ENCODE results near the gene UBA3.
A peak's percentile ranks its signal among the peaks of the same experiment; 100 is the strongest.

Gene UBA3

DNA sequence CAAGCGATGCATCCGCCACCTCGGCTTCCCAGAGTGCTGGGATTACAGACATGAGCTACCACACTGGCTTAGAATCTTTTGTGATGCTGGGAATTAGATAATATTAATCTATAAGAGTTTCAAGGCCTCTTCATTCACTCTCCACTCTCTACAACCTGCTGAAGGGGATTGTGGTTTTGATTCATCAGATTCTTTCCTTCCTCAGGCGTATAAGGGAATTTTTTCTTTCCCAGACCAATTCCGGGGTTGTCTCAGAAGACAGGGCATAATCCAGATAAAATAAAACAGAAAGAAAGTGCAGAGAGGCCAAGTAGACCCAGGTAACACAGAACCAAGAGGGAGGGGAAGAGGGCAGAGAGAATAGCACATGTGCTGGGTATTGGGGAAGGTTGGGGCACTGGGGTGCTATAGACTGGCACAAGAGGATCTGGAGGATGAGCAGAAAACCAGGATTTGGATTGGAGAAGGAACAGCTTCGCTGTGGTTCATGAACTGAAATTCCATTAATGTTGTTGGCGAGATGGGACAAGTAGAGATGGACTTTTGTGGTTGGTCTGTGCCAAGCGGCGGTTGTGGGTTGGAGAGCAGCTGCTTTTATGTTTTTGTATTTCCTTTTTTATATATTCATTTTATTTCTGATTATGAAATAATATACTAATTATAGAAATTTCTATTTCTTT lies 17.4 kb upstream of the UBA3 start:
- DNase-seq, result no peak

DNA sequence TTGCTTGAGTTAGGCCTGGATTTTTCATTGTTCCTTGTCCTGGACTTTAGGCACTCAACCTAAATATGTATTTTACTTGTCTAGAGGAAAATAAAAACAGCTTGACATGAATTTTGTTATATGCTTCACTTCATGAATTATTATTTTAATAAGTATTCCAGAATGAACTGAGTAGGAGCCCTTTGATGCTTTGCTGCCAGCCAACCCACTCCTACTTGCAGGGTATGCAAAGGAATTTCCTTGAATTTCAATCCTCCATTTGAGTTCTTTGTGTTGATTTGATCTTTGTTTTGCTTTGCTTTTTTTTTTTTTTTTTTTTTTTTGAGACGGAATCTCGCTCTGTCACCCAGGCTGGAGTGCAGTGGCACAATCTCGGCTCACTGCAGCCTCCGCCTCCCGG lies 16.1 kb upstream of the UBA3 start:
- DNase-seq, result no peak

DNA sequence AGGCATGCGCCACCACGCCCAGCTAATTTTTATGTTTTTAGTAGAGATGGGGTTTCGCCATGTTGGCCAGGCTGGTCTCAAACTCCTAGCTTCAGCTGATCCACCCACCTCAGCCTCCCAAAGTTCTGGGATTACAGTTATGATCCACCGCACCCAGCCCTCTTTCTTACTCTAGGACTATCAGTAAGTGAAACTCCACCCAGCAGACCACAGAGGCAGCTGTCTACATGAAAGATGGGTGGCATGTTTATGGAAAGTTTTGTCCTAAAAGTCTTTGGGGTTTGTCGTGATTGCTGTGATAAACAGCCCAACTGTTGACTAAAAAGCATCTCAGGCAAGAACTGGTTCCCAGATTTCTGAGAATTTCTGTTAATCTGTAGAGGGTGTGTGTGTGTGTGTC lies 15.5 kb upstream of the UBA3 start:
- DNase-seq, result no peak

DNA sequence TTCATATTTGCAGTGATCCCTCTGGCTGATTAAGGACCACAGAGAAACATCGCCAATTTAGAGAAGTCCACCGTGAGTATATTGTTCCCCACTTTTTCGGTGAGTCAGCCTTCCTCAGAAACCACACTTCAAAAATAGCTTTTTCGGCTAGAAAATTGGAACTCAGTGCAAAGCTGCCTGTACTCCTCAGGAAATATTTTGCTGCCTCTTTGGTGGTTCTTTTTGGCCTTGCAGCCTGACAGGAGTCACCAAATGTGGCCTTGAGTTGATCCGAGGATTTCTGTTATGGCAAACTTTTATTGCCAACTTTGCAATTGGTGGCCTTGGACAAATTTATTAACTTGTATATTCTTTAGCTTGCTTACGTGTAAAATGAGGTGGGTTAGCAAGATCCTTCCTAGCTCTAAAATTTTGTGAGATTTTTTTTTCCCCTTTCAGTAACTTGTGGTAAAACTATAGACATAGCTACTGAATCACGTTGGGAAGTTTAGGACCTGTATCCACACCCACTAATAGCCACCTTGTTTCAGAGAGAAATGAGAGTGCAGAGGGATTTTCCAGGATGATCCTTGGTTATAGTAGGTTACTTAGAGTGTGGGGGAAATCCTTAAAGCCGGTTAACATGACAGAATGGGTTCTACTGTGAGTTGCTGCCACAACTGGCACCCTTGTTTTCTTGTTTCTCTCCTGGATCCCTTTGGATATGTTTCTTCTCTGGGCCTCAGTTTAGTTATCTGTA lies 14.5 kb upstream of the UBA3 start:
- no peak for DNase-seq

DNA sequence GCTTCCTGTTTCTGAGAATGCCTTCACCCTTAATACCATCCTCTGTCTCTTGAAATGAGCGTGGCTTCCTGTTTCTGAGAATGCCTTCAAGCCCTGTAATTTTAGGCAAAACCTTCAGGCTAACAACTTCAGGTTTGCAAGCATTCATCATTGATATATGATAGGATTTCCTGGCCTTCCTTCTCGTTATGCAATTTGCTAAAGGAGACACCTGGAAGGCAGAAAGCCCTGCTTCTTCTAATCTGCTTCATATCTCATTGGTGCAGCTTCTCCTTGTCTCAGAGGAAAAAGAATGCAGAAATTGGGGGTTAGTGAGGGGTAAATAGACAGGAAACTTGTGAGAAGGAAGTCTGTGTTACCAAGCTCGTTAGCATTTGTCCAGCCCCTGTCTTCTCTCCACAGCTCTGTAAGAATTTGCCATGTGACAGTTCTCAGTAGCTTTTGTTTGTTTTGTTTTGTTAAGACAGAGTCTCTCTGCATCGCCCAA lies 11.9 kb upstream of the UBA3 start:
- DNase-seq, result no peak

DNA sequence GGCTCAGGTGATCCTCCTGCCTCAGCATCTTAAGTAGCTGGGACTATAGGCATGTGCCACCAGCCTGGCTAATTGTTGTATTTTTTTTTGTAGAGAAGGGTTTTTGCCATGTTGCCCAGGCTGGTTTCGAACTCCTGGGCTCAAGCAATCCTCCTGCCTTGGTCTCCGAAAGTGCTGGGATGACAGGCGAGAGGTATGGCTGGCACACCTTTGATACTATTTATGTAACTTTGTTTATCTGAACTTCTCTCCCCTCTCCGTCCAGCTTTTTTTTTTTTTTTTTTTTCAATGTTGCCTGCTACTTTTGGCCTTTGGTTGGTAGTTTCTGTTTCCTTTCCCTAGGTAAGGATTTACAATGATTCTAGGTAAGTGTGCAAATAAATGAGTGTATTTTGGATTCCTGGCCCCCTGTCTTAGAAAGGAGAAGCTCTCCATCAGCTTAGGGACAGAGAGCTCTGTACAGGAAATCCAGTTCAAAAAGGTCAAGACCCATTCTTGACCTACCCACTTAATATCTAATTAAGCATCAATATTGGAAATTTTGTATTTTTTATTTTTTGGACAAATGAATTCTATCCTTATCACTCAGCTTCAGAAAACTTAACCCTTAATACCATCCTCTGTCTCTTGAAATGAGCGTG lies 11.3 kb upstream of the UBA3 start:
- no peak for DNase-seq

DNA sequence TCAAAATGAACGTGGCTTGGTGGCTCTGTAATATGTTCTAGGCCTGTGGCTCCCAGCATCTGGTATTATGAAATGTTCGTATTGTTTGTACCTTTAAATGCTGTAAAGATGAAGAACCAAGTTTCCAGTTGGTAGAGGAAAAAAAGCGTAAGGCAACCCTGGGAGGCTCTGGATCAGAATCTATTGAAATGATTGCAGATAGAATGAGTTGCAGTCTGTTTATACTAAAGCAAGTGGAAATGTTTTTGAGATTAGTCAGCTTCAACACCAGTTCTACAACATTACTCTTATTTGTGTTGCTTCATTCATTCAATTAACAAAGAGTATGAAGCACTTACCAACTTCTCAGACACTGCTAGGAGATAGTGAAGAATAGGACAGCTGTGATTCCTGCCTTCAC lies 9.9 kb upstream of the UBA3 start:
- no peak for DNase-seq

DNA sequence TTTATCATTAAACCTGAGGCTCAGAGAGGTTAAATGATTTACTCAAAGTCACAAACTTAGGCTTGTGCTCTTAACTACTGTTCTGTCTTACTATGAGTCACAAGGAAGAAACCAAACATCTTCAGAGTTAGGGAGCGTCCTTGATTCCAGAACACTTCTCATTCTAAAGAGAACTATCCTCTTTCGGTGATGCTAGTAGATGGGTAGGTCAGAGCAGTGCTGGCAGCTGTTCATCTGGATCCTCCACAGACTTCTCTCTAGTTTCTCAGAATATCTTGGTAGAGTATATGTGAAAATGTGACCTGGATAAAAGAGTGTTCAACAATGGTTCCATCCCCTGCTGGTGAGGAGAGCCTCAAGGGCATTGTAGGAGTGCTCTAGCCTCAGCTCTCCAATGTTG lies 7.9 kb upstream of the UBA3 start:
- DNase-seq, result no peak

DNA sequence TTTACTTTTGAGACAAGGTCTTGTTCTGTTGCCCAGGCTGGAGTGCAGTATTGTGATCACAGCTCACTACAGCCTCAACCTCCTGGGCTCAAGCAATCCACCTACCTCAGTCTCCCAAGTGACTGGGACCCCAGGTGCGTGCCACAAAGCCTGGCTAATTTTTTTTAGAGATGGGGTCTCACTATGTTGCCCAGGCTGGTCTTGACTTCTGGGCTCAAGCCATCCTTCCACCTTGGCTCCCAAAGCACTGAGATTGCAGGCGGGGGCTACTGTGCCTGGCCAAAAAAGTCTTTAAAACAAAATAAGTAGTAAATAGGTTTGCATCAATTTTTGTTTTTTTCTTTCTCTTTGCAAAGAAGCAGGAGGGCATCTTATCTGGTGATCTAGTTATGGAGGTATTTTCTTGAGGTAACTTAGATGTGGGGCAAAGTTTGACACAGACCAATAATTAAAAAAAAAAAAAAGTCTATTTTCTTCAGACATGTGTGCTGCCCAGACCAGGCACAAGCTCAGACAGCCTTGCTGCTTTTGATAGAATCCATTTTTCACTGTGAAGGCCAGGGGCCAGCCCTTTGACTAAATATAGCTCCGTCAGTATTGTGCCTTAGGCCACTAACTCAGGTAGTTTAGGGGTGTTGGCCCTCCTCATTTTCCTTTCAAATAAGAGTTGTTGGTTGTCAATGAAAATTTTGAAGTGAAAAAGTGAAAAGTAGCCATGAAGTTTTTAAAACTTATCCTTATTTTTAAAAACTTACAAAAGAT lies 7.0 kb upstream of the UBA3 start:
- no peak for DNase-seq

DNA sequence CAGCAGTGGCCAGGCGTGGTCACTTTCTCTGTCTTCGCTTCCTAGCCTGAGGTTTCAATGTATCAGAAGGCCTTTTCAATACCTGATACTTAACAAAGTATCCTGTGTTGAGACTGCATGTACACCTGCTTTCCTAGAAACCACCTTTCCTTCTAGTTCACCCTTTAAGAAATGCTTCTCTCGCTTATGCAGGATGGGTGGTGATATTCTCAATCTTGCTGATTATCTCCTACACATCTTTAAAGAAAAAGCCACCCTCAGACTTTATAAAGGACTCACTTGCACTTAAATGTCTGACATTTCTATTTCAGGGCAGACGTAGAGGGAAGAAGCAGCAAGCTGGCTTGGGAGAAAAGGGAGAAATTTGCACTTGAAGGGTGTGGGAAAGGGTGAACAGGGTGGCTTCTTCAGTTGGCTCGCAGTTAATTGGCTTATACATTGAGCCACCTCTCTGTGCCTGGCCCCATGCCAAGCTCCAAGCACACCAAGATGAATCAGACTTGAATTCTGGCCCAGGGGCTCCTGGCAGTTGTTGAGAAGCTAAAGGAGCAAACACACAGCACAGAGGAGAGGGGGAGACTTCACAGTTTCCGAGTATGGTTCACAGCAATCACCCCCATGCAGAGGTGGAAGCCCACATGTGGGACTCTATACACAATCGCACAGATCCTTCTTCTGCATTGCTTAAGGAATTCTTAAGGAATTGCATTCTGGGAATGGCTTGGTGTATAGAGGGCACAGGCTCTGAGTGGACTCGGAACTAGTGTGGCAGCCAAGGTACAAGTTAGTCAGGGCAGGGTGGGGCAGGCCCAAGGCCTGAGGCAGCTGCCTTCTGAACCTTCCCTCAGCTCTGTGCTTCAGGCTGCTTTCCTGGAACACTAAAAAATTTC lies 5.9 kb upstream of the UBA3 start:
- peak; percentile 61 for DNase-seq

DNA sequence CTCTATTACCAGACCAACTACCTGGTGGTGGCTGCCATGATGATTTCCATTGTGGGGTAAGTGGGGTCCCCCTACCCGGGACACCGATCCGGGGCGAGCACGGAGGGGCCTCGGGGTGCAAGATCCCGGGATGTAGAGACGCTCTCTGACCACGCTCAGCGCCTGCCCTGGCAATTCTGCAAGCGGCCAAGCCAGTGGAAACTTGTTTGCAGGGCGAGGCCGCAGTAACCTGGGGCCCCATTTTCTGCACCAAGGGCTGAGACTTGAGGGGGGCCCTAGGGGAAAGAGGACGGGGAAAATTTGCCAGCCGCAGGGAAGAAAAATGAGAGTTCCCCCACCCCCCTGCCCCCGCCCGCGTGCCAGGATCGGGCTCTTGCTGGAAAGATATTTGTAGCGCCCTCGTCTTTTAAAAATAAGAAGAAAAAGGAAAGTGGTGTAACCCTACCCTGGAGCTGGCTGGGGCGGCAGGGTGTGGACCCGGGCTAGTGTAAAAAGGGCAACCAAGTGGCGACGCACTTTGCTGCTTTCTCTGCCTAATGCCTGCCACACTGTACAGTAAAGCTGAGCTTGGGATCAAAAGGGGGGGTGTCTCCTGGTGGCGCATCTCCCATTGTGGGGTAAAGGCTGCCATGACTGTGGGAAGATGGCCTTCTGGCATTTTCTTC lies 5.1 kb upstream of the UBA3 start:
- no peak for DNase-seq

DNA sequence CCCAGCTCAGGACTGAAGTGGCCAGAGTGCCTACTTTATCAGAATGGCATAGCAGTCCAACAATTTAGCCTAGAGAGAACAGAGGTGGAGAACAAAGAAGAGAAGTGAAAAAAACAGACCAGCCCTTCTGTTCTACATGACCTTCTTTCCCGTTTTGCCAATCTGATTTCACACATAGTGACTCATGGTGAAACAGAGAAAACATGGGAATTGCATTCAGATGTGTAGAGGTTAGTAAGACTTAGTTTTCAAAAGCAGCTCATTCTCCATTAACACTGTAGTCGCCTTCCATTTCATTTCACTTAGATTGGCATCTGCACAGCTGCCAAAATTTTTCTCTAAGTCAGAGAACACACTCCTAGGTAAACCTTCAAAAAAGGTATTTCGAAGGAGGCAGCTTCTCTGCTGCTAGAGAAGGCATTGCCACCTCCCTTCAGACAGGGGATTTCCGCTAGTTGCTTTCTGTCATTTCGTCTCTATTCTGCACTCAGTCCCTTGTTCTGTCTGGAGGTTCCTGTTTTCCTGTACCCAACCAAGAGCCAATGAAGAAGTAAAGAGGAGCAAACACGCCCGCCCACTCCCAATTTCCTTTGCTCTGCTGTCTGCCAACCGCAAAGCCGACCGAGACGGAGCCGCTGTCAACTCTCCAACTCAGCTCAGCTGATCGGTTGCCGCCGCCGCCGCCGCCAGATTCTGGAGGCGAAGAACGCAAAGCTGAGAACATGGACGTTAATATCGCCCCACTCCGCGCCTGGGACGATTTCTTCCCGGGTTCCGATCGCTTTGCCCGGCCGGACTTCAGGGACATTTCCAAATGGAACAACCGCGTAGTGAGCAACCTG lies 4.4 kb upstream of the UBA3 start, which contains the start of gene ARL6IP5:
Gene ARL6IP5, plus strand, starts transcription at position 612 of the 842 bp plus-strand sequence. Its CDS starts 111 bp downstream, at position 723.
- peak; percentile 84 for DNase-seq

DNA sequence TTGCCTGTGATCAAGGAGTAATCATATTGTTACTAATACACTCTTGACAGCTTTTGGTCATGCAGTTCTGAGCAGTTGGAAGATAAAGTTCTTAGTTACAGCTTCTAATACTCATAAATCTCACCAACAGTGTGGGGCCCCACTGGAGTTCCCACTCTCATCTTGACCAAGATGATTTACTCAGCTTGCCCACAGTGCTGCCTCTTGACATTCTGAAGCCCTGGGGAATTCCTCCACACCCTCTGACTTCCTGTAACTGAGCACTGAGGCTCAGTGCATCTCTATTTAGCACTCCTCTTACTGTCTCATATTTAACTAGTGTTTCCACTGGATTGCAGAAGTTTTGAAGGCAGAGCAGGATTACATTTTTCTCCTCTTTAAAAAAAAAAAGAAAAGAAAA lies 2.6 kb upstream of the UBA3 start:
- DNase-seq, result peak; percentile 46

DNA sequence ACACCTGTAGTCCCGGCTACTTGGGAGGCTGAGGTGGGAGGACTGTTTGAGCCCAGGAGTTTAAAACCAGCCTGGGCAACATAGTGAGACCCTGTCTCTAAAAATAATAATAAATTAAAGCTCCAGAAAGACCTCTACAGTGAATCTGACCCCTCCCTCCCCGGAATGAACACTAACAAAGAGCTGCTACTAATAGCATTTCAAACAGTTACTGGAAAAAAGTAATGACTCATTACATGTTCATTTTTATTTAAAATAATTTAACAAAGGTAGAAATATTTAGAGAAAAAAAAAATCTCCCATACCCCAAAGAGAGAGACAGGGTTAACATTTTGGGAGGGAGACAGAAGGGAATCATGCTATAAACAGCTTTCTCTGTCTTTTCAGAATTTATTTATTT lies 2.2 kb upstream of the UBA3 start:
- no peak for DNase-seq

DNA sequence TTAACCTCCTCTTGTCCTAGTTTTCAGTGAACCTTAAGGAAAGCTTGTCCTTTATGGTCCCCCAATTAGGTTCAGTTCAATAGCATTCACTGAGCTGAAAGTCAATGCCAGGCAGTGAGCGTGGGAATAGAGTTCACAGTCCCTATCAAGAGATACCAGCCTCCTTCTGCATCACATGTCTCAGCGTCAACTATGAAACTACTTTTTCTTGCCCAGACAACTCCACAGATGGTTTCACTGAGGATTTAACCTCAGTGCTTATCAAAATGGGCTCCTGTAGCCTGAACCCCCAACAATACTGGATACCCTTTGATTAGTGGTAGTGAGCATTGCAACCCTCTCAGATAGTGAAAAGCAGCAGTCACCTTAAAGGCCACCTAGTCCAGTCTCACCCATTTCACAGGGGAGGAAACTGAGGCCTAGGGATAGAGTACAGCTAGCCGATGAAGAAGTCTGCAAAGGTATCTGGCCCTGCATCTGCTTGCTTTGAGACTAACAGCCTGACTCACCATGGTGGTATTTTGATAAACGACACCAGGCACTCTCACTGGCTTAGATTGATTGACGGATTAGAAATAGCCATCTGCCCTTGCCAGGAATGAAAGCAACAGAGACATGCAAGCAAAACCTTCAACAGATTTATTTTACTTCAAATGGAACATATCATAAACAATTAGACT lies 1.6 kb upstream of the UBA3 start:
- DNase-seq, result no peak

DNA sequence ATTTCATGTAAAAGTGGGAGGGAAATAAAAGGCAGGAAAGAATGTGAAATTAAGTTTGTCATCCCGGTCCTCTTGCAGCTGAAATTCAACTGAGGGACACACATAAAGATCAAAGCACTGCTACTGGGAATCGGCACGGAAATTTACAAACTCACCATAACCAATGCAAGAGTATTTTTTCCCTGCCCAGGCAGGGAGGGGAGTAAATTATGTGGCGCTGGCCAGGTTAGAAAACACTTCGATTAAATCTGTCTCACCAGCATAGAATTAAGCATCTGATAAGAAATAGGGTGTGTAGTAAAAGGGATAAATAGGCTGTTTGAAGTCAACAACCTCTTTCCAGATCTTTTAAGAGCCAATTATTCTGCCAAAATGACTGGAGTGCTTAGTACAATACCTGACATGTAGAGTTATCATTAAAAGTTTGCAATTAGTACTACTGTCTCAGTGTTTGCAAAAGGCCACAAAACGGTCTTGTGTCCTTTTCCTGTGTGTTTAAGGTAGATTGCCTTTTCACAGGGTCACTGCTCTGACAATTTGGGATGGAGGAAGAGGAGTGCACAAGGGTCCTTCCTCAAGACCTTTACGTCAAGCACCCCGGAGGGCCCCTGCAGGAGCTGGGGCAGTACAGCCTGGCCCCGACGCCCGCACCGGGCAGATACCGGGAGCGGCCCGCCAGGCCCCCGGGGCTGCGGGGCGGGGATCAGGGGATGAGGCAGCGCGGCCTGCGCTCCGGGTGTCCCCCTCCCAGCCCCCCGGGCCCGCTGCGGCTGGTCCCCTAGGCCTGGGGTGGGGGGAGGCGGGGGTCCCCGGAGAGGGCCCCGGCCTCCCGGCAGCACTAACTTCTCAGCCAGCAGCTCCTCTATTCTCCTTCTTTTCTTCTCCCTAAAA lies 651 bp downstream of the UBA3 start:
- DNase-seq, result no peak

DNA sequence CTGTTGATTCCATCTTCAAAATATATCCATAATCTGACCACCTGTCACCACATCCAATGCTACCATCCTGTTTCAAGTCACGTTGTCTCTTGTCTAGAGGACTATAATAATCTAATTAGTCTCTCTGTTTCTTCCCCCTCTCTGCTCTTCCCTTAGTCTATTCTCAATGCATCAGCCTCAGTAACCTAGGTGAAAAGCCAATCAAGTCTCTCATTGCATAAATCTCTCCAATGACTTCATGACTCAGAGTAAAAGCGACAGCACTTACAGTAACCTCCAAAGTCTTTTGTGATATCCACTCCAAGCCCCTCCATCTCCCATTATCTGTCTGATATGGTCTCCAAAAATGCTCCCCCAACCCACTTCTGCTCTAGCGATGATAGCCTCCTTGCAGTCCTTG lies 7.2 kb downstream of the UBA3 start:
- DNase-seq, result no peak

DNA sequence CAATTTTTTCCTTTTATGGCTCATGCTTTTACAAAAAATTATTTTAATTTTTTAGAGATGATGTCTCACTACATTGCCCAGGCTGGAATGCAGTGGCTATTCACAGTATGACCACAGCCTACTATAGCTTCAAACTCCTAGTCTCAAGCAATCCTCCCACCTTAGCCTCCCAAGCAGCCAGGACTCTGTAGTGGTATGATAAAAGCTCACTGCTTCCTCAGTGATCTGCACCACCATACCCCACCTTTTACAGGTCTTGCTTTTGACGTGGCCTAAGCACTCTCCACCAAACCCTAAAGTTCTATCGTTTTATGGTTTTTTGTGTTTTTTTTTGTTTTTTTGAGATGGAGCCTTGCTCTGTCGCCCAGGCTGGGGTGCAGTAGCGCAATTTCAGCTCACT lies 14.0 kb downstream of the UBA3 start:
- DNase-seq, result no peak

Data from activated gamma-delta T cell treated with Interleukin-2 at 50 U/mL for 16 hours (primary cell).